Adrenal gland (tissue), 12 donors: Measurements from ENCODE around the gene FAM53C. TPM values are rescaled to one million over a fixed set of nuclear protein-coding genes. Genes with fewer than 3 reads are reported as not detected.
A peak's percentile ranks its signal among the peaks of the same experiment; 100 is the strongest.

ENCODE experiments used
- DNase-seq, 7 donors: peaks; one replicate each; pipeline ENCODE4 v3.0.0-alpha.2; 2019 to 2020
- H3K27ac ChIP-seq, 5 donors: fragments of 200-600 bp; sonication (generic) in 4 of 5; 1 replicate in 3 of 5; 2 replicates in 2 of 5; pipeline versions ENCODE4 v1.5.1 to v1.8.0; 2016 to 2020; ENCODE audit warnings: mild to moderate bottlenecking in 1 of 5
- H3K27me3 ChIP-seq: fragments of 200-600 bp; 2 replicates; pipeline ENCODE4 v1.8.0; 2021
- H3K36me3 ChIP-seq, 2 donors: fragments of 200-600 bp; replicated peaks in 1 of 2; 1 replicate in 1 of 2; 2 replicates in 1 of 2; pipeline versions ENCODE4 v1.5.1 to v1.8.0; 2018 to 2022
- H3K4me1 ChIP-seq, 2 donors: fragments of 200-600 bp; replicated peaks in 1 of 2; 1 replicate in 1 of 2; 2 replicates in 1 of 2; pipeline versions ENCODE4 v1.5.1 to v1.8.0; 2018 to 2021
- H3K4me3 ChIP-seq, 4 donors: fragments of 200-600 bp; sonication (generic) in 3 of 4; one replicate each; pipeline ENCODE4 v1.5.1; 2016 to 2018
- H3K9me3 ChIP-seq, 3 donors: fragments of 200-600 bp; sonication (generic) in 1 of 3; replicated peaks in 1 of 3; 1 replicate in 2 of 3; 2 replicates in 1 of 3; pipeline versions ENCODE4 v1.5.1 to v1.8.0; 2016 to 2021
- CTCF ChIP-seq, 6 experiments: fragments of 450-650 bp in 4 of 6; fragments of 200-600 bp in 2 of 6; sonication (generic) in 1 of 6; IDR thresholded peaks; 1 replicate in 5 of 6; 2 replicates in 1 of 6; pipeline versions ENCODE4 v1.5.1 to v1.8.0; 2016 to 2021; ENCODE audit warnings: antibody characterized with exemption in 6 of 6, mild to moderate bottlenecking in 2 of 6, moderate library complexity in 1 of 6
- POLR2A ChIP-seq, 2 donors: fragments of 450-650 bp; IDR thresholded peaks; one replicate each; pipeline ENCODE4 v1.6.1; 2017; ENCODE audit warnings: antibody characterized with exemption in 2 of 2, mild to moderate bottlenecking in 2 of 2, moderate library complexity in 1 of 2
- WGBS, 4 donors: extraction: QIAGEN DNeasy Blood & Tissue Kit in 2 of 4; methylation state at CpG; one replicate each; pipeline versions ENCODE4 v1.1.5 to v1.1.7; 2013 to 2017; 5-methylcytosine and 5-hydroxymethylcytosine counted together
- intact Hi-C, 2 donors: fragments of 100-400 bp; cut with DNase I; formaldehyde crosslinking; loops; one replicate each; pipeline versions ENCODE4 v1.14.1 to v1.15.0; 2022 to 2023
- polyA plus RNA-seq, 3 donors: library from polyadenylated mRNA; stranded (reverse); fragments of 200-250 nt in 2 of 3; fragments of 350-450 nt in 1 of 3; fragmentation: Illumina TruSeq in 1 of 3; extraction: RNeasy Lipid Tissue Mini Kit (QIAGEN cat#74804) in 1 of 3; gene quantifications; one replicate each; pipeline ENCODE4 v1.2.3, GENCODE V29; 2013 to 2014
- total RNA-seq, 9 donors: library from RNA; depleted of rRNA in 4 of 9; stranded (reverse); fragments of >200 nt in 4 of 9; fragments of 120-200 nt in 1 of 9; fragmentation: NEBNext Ultra II Directional in 1 of 9; extraction: Animal tissue kit (Norgen Biotek cat#: 25700) in 1 of 9; gene quantifications; one replicate each; pipeline versions ENCODE4 v1.1.0 to v1.2.4, GENCODE V29; 2013 to 2023
- donor health status: healthy with polysubstance abuse.
- donor health status: Bipolar disorder and iron deficiency.
- donor health status: DM: yes; HTN: yes; CAD: no.
- donor health status: DM: no; HTN: no; CAD: no.
- donor health status: DM: no; HTN: no; CAD: no.
- donor health status: DM: yes; HTN: yes; CAD: no.

Gene FAM53C
- total and polyA plus RNA-seq, 12 donors, result 11.9 to 143 (median 27.8) TPM

DNA sequence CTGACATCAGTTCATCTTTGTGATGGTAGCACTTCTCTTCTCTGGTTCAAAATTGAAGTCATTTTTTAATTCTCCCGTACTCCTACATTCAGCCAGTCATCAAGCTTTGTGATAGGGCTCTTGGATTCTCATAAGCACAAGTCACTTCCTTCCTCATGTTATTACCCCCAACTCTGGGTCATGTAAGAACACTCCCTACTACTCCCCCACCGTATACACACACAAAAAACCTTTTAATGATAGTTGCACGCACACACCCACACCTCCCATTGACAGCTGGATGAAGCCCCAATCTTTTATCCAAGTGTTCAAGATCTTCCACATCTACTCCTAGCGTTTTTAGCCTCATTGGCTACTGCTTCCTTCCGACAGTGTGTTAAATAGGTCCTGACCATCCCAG lies 31.2 kb downstream of the FAM53C start:
- 75 to 82% (median 78%) methylated on average over 5 of the region's 5 CpGs for WGBS, 4 donors
- H3K4me1 ChIP-seq, result peaks cover 0 to 31% of the 10 kb centered on the region in 2 donors
- no peak for DNase-seq
- H3K27ac ChIP-seq, result peak overlapping the region in 4 of 5 donors; percentile 7 to 77 (median 26)
- H3K36me3 ChIP-seq, result peaks cover 0 to 11% of the 10 kb centered on the region in 2 donors
- H3K4me3 ChIP-seq, result no peak overlapping the region
- no peak for TF ChIP-seq POLR2A (IDR thresholded peaks at IDR 0.05)
- TF ChIP-seq CTCF (IDR thresholded peaks at IDR 0.05), result no peak
- no peaks in the 10 kb centered on the region for H3K27me3 ChIP-seq
- no peaks in the 10 kb centered on the region for H3K9me3 ChIP-seq
- intact Hi-C loops, result no loop called here

GRCh38 chr5:138369706-138370105 lies 31.6 kb downstream of the FAM53C start:
- DNase-seq, result no peak
- 50 to 84% (median 73%) methylated on average over 2 of the region's 2 CpGs for WGBS, 4 donors
- TF ChIP-seq POLR2A (IDR thresholded peaks at IDR 0.05) (no peak), CTCF (IDR thresholded peaks at IDR 0.05) (no peak)
- Histone ChIP-seq H3K4me3 (peak overlapping the region in 1 of 4 donors; percentile 25), H3K4me1 (peaks cover 0 to 31% of the 10 kb centered on the region in 2 donors), H3K9me3 (no peaks in the 10 kb centered on the region), H3K27me3 (no peaks in the 10 kb centered on the region), H3K36me3 (peaks cover 0 to 14% of the 10 kb centered on the region in 2 donors), H3K27ac (peak overlapping the region in 4 of 5 donors; percentile 7 to 77 (median 26))
- intact Hi-C loops, result no loop called here

GRCh38 chr5:138370537-138370936 lies 32.5 kb downstream of the FAM53C start:
- Histone ChIP-seq H3K27me3 (no peaks in the 10 kb centered on the region), H3K4me1 (peaks cover 0 to 31% of the 10 kb centered on the region in 2 donors), H3K36me3 (peaks cover 0 to 21% of the 10 kb centered on the region in 2 donors), H3K9me3 (no peaks in the 10 kb centered on the region), H3K27ac (no peak overlapping the region), H3K4me3 (no peak overlapping the region)
- intact Hi-C loops, result no loop called here
- TF ChIP-seq CTCF (IDR thresholded peaks at IDR 0.05), result no peak
- TF ChIP-seq POLR2A (IDR thresholded peaks at IDR 0.05), result no peak
- no peak for DNase-seq
- WGBS, 4 donors, result 80 to 89% (median 80%) methylated on average over 3 of the region's 3 CpGs

DNA sequence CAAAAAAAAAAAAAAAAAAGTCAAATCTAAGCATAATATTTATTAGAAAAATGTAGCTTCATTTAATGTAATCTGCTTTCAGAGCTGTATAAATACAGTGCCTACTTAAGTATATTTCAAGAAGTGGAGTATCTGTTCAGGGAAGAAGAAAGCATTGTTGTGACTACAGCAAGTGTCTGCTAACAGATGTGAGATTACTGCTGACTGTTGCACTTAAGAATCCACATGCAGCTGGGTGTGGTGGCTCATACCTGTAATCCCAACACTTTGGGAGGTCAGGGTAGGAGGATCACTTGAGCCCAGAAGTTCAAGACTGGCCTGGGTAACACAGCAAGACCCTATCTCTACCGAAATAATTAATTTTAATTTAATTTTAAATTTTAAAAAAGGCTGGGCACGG lies 33.4 kb downstream of the FAM53C start:
- peaks cover 0 to 29% of the 10 kb centered on the region in 2 donors for H3K4me1 ChIP-seq
- H3K27ac ChIP-seq, result no peak overlapping the region
- no peak overlapping the region for H3K4me3 ChIP-seq
- intact Hi-C loops, result no loop called here
- H3K27me3 ChIP-seq, result no peaks in the 10 kb centered on the region
- H3K9me3 ChIP-seq, result no peaks in the 10 kb centered on the region
- 78 to 91% (median 91%) methylated on average over 2 of the region's 2 CpGs for WGBS, 4 donors
- peaks cover 0 to 30% of the 10 kb centered on the region in 2 donors for H3K36me3 ChIP-seq
- DNase-seq, result no peak
- TF ChIP-seq POLR2A (IDR thresholded peaks at IDR 0.05) (no peak), CTCF (IDR thresholded peaks at IDR 0.05) (no peak)
